GM21786 (cell line): ENCODE measurements around the gene ADAMTS18.

ENCODE experiments used
- ATAC-seq: cut with Tn5 transposase; IDR thresholded peaks from one replicate; pipeline ENCODE4 v1.9.1; 2021; ENCODE audit not compliant: unreplicated experiment

Gene ADAMTS18

DNA sequence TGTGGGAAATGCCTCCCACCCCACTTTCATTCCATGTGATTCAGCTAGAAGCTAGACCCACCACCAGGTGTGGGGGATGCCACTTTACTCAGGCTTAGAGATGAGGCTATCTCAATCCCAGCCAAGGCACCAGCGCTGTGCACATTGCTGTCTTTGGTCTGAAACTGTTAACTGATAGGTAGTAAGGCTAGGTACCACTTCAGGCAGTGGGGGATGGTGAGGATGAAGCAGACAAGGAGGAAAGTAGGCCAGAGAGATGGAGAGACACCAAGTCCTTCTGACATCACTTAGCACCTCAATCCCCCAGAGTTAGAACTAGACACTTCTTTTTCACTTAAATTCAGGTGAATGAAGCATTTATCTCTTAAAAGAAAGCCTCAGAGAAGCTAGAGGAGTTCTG, 35.8 kb downstream of the ADAMTS18 start:
- no peak for ATAC-seq

DNA sequence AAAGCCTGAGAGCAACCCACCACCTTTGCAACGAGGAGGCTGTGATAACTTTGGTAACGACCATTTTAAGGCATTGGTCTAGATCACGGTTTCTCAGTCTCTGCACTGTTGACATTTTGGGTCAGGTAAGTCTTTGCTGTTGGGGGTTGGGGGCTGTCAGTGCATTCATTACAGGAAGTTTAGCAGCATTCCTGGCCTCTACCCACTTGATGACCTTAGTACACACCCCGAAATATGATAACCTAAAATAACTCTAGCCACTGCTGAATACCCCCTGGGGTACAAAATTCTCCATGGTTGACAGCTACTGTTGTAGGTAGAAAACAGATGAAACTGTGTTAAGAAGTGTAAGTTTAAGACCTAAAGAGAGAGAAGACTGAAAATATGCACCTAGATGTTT, 36.3 kb downstream of the ADAMTS18 start:
- ATAC-seq = no peak

DNA sequence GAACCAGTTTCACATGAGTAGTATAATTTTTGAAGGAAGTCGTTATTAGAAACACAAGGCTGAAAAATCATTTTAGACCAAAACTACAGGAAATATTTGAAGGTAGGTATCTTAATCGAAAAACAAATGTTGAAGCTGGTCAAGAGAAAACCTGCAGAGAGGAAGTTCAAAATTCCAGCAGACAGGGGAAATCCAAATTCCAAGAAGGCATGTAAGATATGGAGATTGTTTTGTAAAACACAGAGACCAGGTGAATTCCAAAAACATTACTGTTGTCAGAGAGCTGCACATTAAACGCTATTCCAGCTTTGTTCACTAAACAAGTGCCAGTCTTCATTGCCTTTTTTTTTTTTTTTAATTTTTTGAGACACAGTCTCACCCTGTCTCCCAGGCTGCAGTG, 38.4 kb downstream of the ADAMTS18 start:
- no peak for ATAC-seq

DNA sequence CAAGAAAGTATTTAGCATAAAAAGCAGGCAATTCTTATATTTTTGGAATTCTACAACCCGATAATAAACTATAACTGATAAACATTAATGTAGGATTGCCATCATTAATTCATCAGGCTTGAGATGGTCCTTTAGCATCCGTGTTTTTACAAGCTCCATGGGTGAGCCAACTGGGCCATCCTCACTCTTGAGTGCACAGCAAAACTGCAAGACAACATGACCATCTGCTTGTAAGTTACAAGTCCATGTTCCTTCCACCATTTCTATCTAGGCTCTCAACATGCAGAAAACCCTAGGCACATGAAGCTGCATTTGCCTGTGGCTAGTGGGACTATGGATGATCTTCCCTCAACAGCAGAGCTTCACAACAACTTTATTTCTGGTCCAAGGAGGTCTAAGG, 40.1 kb downstream of the ADAMTS18 start:
- no peak for ATAC-seq

DNA sequence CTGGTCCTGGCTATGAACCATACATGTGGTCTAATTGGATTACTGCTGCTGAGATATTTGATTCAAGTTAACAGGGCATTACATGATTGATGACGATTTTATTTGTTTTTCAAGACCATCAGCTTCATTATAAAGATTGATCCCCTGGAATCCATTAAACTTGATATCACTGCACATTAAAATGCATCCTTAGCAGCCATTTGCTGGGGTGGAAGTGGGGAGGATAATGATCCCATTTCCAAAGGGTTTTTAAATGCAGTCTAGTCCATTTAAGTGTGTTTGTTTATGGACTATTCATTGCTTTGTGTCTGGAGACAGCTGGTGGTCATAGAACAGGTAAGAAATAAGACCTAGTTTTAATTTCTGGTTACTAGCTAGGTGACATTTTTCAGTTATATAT, 40.9 kb downstream of the ADAMTS18 start:
- ATAC-seq = no peak

DNA sequence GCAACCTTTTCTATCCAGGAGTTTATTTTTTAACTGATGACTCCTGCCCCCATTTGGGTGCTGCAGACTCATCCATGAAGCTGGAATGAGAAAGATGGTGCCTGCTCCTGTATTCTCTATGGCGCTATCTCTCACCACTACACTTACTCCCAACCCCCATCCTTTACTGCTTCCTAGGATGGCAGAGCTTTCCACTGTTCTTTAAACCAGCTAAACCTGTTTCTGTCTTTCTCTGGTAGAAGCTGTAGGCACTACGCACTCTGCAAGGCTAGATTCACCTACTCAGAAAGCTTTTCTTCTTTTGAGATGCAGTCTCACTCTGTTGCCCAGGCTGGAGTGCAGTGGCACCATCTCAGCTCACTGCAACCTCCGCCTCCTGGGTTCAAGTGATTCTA, 47.0 kb downstream of the ADAMTS18 start:
- ATAC-seq = no peak

DNA sequence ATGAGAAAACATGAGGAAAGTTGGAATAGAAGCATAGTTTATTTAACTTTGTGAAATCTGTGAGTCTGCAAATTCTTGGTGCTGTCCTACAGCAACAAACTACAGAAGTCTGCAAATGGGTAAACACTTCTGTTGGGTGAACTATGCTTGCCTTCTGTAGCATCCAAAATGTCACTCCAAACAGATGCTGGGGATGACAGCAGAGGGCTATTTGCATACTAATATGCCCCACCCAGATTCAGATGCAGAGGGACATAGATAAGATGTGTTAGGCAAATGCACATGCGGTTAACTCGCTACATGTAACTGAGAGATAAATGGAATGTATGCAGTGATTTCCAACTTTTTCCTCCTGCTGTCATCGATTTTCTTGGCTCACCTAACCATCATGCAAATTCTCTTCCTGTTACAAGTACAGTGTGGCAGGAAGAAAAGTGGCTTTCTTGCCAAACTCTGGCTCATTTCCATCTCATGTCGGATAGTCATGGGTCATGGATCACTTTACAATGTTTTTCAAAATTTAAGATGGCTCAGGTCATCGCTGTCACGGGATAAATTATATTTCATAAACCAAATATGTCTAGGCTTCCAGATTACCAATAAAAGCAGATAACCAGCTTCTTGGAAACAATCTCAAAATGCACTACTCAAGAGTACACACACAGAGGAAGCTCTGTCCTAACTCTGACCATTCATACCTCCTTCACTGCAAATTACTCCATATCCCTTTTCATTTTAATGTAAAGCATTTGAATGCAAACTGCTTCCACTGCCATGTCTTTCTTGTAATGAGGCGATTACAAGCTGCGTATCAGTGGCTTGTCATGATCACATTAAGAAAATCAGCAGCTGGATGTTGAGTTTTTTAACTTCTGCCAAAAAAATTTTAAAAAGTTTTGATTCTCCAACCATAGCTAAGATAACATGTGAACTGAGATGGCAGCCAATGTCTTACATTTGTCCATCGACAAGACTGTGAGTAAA, 47.7 kb downstream of the ADAMTS18 start:
- ATAC-seq = no peak

DNA sequence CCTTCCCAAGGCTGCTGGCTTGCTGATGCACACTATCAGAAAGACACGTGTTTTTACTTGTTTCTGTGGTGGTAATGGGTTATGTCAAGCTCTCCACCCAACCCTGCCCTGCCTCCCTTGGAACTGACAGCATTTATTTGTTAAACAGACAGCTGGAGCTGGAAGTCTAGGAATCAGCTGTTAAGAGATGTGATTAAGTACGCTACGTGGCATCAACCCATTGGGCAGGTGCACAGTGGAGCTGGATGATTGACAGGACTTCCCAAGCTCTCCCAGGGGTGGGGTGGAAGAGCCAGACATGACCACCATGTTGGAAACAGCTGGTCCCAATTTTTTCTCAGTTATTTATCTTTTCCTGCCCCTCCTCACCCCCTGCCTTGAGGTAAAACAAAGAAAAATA, 49.4 kb downstream of the ADAMTS18 start:
- ATAC-seq = no peak

DNA sequence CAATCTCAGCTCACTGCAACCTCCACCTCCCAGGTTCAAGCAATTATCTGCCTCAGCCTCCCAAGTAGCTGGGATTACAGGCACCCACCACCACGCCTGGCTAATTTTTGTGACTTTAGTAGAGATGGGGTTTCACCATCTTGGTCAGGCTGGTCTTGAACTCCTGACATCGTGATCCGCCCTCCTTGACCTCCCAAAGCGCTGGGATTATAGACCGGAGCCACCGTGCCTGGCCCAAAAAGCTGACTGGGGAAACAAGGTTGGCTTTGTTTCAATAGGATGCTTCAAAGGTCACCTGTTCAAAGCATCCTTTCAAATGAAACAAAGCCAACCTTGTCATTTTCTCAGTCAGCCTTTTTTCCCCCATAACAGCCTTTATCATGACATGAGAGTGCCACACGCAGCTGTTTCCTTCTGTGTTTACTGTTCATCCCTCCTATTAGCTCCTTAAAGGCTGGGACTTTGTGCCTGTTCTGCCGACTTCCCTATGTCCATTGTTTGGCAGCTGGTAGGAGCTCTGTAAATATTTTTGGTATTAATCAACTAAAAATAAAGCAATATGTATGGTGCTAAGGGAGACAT, 51.1 kb downstream of the ADAMTS18 start:
- no peak for ATAC-seq

DNA sequence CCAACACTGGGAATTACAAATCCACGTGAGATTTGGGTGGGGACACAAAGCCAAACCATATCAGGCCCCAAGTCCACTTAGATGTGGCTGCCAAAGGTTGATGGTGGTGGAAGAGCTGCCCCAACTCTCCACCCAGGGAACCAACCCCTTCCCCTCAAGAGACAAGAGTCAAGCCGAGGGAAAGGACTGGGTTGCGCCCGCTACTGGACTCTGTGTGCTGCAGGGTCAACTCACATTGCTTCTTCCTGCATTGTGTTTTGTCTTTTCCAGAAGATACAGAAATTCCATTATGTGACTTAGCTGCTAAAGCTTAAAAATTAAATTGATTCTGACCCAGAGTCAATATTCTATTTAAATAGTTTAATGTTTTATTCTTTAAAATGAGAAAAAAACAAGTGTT, 58.5 kb downstream of the ADAMTS18 start:
- ATAC-seq = no peak

DNA sequence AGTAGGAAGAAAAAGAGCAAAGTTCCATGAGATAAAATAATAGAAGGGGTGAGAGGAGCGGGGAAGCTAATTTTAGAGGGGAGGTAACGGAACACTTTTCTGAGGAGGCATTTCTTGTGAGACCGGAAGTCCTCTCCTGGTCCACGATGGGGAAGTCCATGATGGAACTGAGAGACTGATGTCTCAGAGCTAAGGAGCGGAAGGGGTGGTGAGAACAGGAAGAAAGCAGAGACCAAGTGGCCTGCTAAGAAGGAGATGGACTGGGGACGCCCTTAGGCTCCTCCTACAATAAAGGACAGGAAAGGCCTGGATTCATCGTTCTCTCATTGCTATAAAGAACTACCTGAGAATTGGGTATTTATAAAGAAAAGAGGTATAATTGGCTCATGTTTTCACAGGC, 59.4 kb downstream of the ADAMTS18 start:
- ATAC-seq = no peak

DNA sequence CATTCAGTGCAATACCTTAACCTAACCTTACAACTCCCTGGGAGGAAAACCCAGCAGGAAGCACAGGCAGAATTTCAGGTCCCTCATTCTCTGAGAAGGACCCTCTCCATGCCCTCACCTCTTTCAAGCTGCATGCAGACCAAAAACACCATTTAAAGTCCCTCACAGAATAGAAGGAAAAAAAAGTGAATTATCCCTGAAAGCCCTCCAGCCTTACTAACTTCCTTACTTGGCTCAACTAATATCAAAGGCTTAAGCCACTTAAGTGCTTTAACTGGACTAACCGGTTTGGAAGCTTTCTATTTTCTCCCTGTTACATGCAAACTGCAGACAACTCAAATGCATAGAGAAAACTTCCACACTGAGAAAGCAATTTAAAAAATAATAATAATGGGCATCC, 60.5 kb downstream of the ADAMTS18 start:
- no peak for ATAC-seq

DNA sequence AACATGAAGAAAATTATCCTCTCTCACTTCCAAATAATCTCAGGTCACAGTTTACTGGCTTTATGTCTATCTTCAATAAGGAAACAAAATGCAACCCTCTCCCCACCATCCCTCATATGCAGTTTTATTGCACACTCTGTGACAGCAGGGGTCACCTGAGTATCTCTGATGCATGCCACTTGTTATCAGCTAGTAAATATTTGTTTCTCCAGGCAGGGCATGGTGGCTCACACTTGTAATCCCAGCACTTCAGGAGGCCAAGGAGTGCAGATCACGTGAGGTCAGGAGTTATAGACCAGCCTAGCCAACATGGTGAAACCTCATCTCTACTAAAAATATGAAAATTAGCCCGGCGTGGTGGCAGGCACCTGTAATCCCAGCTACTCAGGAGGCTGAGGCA, 61.1 kb downstream of the ADAMTS18 start:
- no peak for ATAC-seq

DNA sequence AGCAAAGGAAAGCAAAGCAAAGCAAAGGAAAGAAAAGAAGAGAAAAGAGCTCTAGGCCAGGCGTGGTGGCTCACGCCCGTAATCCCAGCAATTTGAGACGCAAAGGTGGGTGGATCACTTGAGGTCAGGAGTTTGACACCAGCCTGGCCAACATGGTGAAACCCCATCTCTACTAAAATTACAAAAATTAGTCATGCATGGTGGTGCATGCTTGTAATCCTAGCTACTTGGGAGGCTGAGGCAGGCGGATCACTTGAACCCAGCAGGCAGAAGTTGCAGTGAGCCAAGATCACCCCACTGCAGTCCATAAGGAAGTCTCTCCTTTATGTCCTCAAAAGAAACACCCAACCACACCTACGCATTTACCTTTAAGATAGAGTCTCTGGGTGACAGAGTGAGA, 70.1 kb downstream of the ADAMTS18 start:
- ATAC-seq = no peak

DNA sequence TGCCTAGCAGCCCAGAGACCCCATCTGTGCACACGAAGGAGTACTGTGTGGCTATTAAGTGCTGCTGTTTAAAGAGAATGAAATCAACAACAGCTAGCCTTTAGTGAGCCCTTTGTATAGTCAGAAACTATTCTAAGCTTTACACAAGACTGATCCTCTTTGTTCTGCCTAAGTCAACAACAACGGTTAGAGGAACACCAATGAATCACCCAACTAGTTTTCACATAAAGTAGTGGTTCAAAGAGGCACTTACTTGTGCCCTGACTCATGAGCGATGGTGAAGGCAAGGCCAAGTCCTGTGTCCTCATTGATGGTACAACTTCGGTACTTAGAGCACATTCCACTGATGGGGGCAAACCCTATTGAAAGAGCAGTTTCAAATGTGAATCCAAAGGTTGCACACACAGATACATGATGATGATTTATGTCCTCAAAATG, 75.8 kb downstream of the ADAMTS18 start:
- ATAC-seq = no peak

DNA sequence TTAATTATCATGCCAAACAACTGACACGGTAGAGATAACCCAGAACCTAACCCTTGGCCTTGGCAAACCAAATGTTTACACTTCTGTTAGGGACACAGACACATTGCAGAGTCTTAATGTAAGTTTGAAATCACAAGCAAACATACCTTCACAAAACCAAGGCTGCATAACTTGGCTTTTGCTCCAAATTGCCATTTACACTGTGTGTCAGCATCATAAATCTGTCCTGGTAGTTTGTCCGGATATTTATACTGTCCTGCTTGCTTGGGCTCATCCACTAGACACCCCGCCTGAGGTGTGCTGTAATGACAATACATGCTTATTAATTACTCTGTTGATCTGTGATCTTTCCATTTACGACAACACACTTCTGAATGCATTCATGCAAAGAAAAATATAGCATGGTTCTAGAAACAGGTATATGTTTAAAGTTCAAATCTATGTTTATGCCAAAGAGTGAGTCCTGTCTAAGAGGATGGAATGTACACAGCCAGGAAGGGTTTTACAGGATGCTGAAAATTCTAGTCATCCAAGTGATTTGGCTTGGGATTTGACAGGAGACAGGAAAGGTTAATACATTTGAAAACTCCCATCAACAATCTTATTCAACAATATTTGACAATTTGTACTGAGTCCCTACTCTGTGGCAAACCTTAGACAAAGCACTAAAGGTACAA, 81.1 kb downstream of the ADAMTS18 start:
- ATAC-seq = no peak

DNA sequence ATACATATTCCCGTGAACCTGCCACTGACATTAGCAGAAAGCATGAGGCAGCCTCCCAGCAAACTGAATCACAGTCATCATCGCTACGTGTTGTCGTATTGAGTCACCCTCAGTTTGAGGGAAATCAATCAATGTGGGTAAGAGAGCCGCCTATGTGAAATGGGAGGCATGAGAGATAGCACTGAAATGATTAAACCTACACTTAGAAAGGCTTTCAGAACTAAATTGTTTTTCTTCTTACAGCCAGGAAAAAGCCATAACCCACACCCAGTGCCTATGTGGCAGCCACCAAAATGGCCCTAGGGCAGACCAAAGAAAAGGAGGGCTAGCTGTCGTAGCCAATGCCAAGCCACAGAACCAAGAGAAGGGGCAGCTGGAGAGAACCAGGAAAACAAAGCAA, 90.5 kb downstream of the ADAMTS18 start:
- no peak for ATAC-seq

DNA sequence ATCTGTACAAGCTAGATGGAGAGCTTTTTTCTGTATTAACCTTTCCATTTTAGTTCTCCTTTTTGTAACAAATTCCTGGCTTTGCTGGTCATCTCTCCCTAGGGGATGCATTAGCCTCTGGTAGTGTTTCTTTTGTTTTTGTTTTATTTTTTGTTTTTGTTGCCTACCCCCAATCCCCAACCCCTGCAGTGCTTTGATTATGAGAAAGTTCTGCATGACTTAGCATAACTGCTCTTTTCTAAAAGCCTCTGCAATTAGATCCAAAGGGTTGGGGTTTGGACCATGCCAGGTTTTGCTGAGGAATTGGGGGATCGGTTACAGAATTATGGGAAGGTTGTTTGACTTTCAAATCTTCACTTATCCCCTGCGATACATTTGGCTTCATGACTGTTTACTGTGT, 98.2 kb downstream of the ADAMTS18 start:
- ATAC-seq = no peak

DNA sequence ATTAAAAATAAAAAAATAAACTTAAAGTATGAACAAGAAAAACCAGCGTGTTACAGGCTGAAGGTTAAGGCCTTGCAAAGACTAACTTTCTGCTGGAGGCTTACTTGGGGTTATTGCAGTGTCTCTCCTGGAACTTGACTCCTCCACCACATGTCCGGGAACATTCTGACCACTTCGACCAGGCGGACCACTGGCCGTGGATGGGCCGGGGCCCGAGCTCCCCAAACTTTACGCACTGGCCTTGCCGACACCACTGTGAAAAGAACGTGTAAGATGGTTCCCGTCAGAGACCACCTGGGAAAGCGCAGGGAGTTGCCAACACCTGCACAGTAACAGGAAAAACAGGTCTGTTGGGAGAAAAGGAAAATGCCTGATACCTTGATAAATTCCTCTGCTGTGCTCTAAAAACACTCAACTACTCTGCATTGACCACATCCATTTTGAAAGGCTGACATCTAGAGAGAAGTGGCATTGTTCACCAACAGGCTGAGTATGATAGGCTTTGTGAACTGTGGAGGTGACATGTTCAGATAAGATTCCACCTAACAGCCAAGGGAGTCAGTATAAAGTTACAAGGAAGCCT, 99.1 kb downstream of the ADAMTS18 start:
- no peak for ATAC-seq

DNA sequence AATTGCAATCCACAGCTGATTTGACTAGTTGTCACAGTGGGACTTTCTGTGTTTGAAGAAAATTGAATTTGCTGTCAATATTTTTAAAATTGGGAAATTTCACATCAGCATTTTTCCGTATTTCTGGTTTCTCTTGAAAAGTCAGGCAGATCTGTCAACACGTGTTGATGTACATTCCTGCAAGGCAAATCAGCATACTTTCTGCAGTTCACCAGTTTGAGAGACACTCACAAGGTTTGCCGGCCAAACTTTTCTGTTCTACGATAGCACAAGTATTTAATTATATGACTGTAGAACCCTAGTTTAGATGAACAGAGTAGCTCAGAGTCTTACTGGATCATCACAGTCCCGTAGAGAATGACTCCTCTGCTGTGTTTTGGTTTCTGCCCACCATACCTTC, 102.0 kb downstream of the ADAMTS18 start:
- ATAC-seq = no peak

DNA sequence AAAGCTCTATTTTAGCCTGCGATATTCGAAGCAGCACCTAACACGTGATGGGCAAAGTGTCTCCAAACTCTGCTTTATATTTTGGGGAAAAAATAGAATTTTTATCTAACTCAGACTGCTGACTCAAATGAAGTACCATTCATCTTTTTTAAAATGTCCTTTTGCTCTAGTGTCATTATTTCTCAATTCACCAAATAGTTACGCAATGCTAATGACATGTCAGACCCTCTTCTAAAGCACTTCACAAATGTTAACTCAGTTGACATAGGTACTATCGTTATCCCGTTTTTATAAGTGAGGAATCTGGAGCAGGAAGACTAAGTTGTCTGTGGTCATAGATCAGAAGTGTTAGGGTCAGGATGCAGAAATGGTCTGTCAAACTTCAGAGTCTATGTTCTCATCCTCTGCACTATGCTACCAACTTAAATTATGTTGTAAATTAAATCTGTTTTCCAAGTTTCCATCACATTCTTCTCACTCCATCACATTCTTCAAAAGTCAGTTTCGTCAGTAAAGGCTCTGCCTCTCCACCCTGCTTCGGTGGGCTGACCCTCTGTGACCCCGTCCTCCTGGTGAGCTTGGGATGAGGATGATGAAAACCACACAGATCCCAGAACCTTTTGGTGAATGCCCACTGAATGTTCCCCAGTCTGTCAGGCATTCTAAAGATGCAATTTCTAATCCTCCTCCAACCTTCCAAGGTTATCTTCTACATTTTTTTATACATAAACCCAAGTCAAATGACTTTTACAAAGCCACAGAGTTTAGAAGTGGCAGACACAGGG, 102.8 kb downstream of the ADAMTS18 start:
- ATAC-seq = no peak
